HepG2 (cell line): ENCODE results near the gene TAP1.

Source experiments
- ATF6 ChIP-seq: sonication (generic); formaldehyde crosslinking; conservative IDR thresholded peaks from 2 replicates; pipeline ENCODE4 v1.4.0; 2020; ENCODE audit warnings: missing genetic modification reagents
- CTCF ChIP-seq: sonication (generic); formaldehyde crosslinking; IDR thresholded peaks from 2 replicates; pipeline ENCODE4 v1.5.0; 2020; ENCODE audit warnings: mild to moderate bottlenecking, missing genetic modification reagents, moderate library complexity
- FOSL1 ChIP-seq: sonication (generic); formaldehyde crosslinking; IDR thresholded peaks from 2 replicates; pipeline ENCODE4 v1.9.0; 2021; ENCODE audit warnings: missing genetic modification reagents, borderline replicate concordance
- SIN3A ChIP-seq: IDR thresholded peaks from 2 replicates; pipeline ENCODE4 v1.6.1; 2011; ENCODE audit warnings: low read depth, mild to moderate bottlenecking, control low read depth, low read length, borderline replicate concordance
- ZBTB10 ChIP-seq: sonication (generic); formaldehyde crosslinking; IDR thresholded peaks from 2 replicates; pipeline ENCODE4 v1.4.0; 2020; ENCODE audit warnings: missing genetic modification reagents, borderline replicate concordance
- ZNF777 ChIP-seq: sonication (generic); formaldehyde crosslinking; IDR thresholded peaks from 2 replicates; pipeline ENCODE4 v1.4.0; 2020; ENCODE audit warnings: missing genetic modification reagents

GRCh38 chr6:32895006-32895345, 41.5 kb upstream of the TAP1 start:
- TF ChIP-seq FOSL1 (no peak), ATF6 (no peak; the same call in 1 of the 2 replicates), CTCF (no peak), ZBTB10 (CRISPR knock-in tag) (no peak), ZNF777 (CRISPR knock-in tag) (no peak), SIN3A (no peak)
